Lower leg skin (tissue), 4 donors: ENCODE data around the gene ZCCHC10. TPM values are rescaled to one million over a fixed set of nuclear protein-coding genes. Genes with fewer than 3 reads are reported as not detected.
"Not testable (repeated sequence)": the region's sequence is repeated elsewhere in the genome, so short reads cannot be mapped to it uniquely, and the experiment has no call there.

Source experiments
- DNase-seq, 2 donors: peaks; one replicate each; pipeline ENCODE4 v3.0.0-alpha.2; 2019; ENCODE audit warnings: low spot score in 2 of 2
- H3K4me3 ChIP-seq: fragments of 200-600 bp; sonication (generic); 2 replicates; pipeline ENCODE4 v1.5.1; 2017; ENCODE audit warnings: mild to moderate bottlenecking, low read depth; ENCODE audit not compliant: poor library complexity, severe bottlenecking
- CTCF ChIP-seq, 3 donors: fragments of 450-650 bp; IDR thresholded peaks; one replicate each; pipeline ENCODE4 v1.5.1; 2016; ENCODE audit warnings: antibody characterized with exemption in 3 of 3, mild to moderate bottlenecking in 3 of 3, moderate library complexity in 2 of 3
- POLR2A ChIP-seq, 2 donors: fragments of 450-650 bp; IDR thresholded peaks; one replicate each; pipeline ENCODE4 v1.6.1; 2016 to 2017; ENCODE audit warnings: antibody characterized with exemption in 2 of 2, mild to moderate bottlenecking in 1 of 2, moderate library complexity in 1 of 2
- WGBS, 2 donors: methylation state at CpG; one replicate each; pipeline ENCODE4 v1.1.5; 2018; 5-methylcytosine and 5-hydroxymethylcytosine counted together
- intact Hi-C: fragments of 100-400 bp; cut with DNase I; formaldehyde crosslinking; loops from one replicate; pipeline ENCODE4 v1.15.0; 2023; ENCODE audit warnings: low total_unique reads
- total RNA-seq, 4 donors: library from RNA; depleted of rRNA; stranded (reverse); fragments of >200 nt; gene quantifications; one replicate each; pipeline ENCODE4 v1.1.0, GENCODE V29; 2016

Gene ZCCHC10
- total RNA-seq, 4 donors from 2014 or later = 5.9 to 11.9 (median 6.9) TPM

GRCh38 chr5:132962429-132963021, 63.8 kb downstream of the ZCCHC10 start:
- intact Hi-C loops = no loop called here
- no peak for DNase-seq
- WGBS, 2 donors = 0% methylated on average over 21 of the region's 21 CpGs
- peak overlapping the region; percentile 98 for H3K4me3 ChIP-seq
- TF ChIP-seq CTCF (IDR thresholded peaks at IDR 0.05) (no peak), POLR2A (IDR thresholded peaks at IDR 0.05) (no peak)

DNA sequence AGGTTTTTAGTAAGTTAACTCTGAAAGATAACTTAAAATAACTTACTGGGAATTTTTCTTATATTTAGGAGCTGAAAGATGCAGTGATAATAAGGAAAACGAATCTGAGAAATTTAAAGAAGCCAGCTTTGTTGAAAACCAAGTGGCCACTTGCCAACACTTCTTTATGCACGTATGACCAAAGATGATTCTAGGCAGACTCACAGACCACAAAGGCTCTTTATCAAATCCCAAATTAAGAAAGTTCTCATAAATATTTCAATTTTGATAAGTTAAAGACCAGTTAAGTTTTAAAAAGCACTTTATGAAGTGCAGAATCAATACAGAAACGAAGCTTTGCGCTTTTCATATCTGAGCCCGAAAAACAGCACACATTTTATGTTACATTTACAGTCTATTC, 64.5 kb downstream of the ZCCHC10 start:
- intact Hi-C loops = no loop called here
- no peak for TF ChIP-seq CTCF (IDR thresholded peaks at IDR 0.05)
- no peak for TF ChIP-seq POLR2A (IDR thresholded peaks at IDR 0.05)
- no peak for DNase-seq
- no peak overlapping the region for H3K4me3 ChIP-seq
- WGBS, 2 donors = 8 to 9% methylated on average over 5 of the region's 5 CpGs

DNA sequence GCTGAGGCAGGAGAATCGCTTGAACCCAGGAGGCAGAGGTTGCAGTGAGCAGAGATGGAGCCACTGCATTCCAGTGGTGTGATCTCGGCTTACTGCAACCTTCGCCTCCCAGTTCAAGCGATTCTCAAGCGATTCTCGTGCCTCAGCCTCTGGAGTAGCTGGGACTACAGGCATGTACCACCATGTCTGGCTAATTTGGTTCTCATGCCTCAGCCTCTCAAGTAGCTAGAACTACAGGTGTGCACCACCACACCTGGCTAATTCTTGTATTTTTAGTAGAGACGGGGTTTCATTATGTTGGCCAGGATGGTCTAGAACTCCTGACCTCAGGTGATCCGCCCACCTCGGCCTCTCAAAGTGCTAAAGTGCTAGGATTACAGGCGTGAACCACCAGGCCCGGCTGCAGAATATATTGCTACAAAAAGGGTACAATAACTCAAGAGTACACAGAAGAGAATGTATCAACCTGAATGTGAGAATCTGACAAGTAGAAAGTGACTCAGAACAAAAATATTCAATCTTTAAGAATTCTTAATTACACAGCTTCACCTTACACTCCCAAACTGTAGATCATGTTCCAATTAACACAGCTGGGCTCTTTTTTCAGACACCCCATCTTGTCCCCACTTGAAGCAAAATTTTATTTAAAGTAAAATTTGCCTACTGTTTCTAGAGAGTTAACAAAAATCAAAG, 65.1 kb downstream of the ZCCHC10 start:
- H3K4me3 ChIP-seq, intact Hi-C loops, DNase-seq: not testable (repeated sequence)
- WGBS, 2 donors = 82 to 84% methylated on average over 11 of the region's 11 CpGs

- DNase-seq, H3K4me3 ChIP-seq, intact Hi-C loops: not testable (repeated sequence)
- 86 to 93% methylated on average over 6 of the region's 6 CpGs for WGBS, 2 donors
Observed at GRCh38 chr5:132956166-132956799, 70.1 kb downstream of the ZCCHC10 start.

DNA sequence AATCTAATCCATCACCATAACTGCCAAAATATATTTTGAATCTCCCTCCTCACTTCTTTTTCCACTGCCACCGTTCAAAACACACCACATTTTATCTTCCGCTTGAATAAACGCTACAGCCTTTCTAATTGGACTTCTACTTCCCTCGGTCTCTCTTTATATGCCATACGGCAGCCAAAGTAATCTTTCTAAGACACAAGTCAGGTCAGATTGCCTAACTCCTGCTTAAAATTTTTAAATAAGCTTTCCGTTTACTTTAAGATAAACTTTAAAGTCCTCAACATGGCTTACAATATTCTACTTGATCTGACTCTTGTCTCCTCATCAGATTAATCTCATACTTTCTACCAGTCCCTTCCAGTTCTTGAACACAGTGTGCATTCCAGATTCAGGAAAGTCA, 72.6 kb downstream of the ZCCHC10 start:
- H3K4me3 ChIP-seq = no peak overlapping the region
- intact Hi-C loops = no loop called here
- DNase-seq = no peak
- WGBS, 2 donors = 84 to 85% methylated on average over 6 of the region's 6 CpGs
- TF ChIP-seq POLR2A (IDR thresholded peaks at IDR 0.05) = no peak
- no peak for TF ChIP-seq CTCF (IDR thresholded peaks at IDR 0.05)

DNA sequence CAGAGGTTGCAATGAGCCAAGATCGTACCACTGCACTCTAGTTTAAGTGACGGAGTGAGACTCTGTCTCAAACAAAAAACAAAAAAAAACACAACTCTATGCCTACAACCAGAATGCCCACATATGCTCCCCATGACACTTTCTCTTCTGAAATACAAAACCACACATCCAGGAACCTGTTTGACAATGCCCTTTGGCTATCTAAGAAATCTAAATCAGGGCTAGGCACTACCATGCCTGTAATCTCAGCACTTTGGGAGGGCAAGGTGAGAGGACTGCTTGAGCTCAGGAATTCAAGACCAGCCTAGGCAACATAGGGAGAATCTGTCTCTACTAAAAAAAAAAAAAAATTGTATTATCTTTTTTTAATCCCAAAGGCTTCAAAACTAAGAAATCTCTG, 73.5 kb downstream of the ZCCHC10 start:
- TF ChIP-seq CTCF (IDR thresholded peaks at IDR 0.05) = no peak
- TF ChIP-seq POLR2A (IDR thresholded peaks at IDR 0.05) = no peak
- H3K4me3 ChIP-seq = no peak overlapping the region
- DNase-seq = no peak
- intact Hi-C loops = no loop called here
- WGBS, 2 donors = 83 to 89% methylated on average over 2 of the region's 2 CpGs
